Epithelial cell of esophagus (primary cell): Measurements from ENCODE around the gene SPATA6.
"Not testable (repeated sequence)": the region's sequence is repeated elsewhere in the genome, so short reads cannot be mapped to it uniquely, and the experiment has no call there.

ENCODE experiments used
- DNase-seq: peaks from one replicate; pipeline ENCODE4 v3.0.0; 2010; ENCODE audit warnings: low read depth
- H3K4me3 ChIP-seq: 2 replicates; pipeline ENCODE4 v1.5.1; 2011; ENCODE audit warnings: mild to moderate bottlenecking, low read length, control low read depth
- CTCF ChIP-seq: IDR thresholded peaks from 2 replicates; pipeline ENCODE4 v1.5.1; 2011; ENCODE audit warnings: low read depth, mild to moderate bottlenecking, low read length, control low read depth, inconsistent platforms; ENCODE audit not compliant: insufficient read depth; ENCODE audit errors: missing control alignments

The SPATA6 gene

GRCh38 chr1:48338257-48338656 lies 133.7 kb downstream of the SPATA6 start:
- no peak for DNase-seq
- no peak overlapping the region for H3K4me3 ChIP-seq
- no peak for TF ChIP-seq CTCF

GRCh38 chr1:48333316-48333715 lies 138.7 kb downstream of the SPATA6 start:
- H3K4me3 ChIP-seq = no peak overlapping the region
- TF ChIP-seq CTCF = no peak
- no peak for DNase-seq

GRCh38 chr1:48332115-48332514 lies 139.9 kb downstream of the SPATA6 start:
- no peak for TF ChIP-seq CTCF
- DNase-seq = no peak
- no peak overlapping the region for H3K4me3 ChIP-seq

GRCh38 chr1:48329905-48330304 lies 142.1 kb downstream of the SPATA6 start:
- DNase-seq = no peak
- H3K4me3 ChIP-seq = no peak overlapping the region
- TF ChIP-seq CTCF = no peak

GRCh38 chr1:48329486-48329885 lies 142.5 kb downstream of the SPATA6 start:
- TF ChIP-seq CTCF = no peak
- H3K4me3 ChIP-seq = no peak overlapping the region
- no peak for DNase-seq

GRCh38 chr1:48311829-48312228 lies 160.2 kb downstream of the SPATA6 start:
- DNase-seq, H3K4me3 ChIP-seq: not testable (repeated sequence)

- H3K4me3 ChIP-seq = no peak overlapping the region
- TF ChIP-seq CTCF = no peak
- DNase-seq = no peak
These were observed 162.4 kb downstream of the SPATA6 start for GRCh38 chr1:48309564-48310082.
